SH-SY5Y (cell line): ENCODE results near the gene INKA1.

ENCODE experiments used
- GATA2 ChIP-seq: IDR thresholded peaks from 2 replicates; pipeline ENCODE4 v1.6.1; 2011; ENCODE audit warnings: mild to moderate bottlenecking, low read depth, low read length
- GATA3 ChIP-seq: IDR thresholded peaks from 2 replicates; pipeline ENCODE4 v1.6.1; 2011; ENCODE audit warnings: low read depth, mild to moderate bottlenecking, low read length, moderate library complexity

DNA sequence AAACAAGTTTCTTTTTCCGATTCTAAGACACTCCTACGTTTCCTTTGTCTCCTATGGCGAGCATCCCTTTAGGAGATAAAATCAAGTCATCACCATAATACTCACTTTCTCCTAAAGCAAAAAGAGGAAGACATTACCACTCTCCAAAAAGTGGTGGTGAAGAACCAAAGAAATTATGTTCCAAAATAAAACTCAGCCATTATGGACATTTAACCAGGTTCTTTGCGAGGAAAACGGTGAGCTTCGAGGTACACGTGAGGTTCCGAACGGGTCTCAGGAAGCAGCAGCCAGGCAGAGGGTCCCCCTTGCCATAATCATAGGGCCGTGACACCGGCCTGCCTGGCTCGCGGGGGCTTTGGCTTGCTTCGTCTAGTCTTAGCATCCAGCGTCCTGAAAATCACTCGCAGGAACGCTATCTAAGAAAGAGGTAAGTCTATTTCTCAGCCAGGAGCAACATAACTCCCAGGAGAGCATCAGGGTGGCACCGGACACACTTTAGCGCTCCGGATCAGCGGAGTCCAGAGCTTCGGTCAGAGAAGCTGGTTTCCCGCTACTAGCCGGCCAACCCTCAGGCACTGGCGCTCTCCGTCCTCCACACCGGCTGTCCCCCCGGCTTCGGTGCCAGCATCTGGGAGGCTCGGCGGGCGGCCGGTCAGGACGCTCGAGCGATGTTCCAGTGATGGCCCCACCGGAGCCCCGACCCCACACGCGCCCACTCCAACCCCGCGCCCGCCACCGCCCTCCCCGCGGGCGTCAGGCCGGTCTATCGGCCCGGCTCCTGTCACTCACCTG, 17.3 kb upstream of the INKA1 start:
- TF ChIP-seq GATA3 = no peak
- no peak for TF ChIP-seq GATA2
